GM12878 (cell line): ENCODE measurements around the gene TMEM192. TPM values are rescaled to one million over a fixed set of nuclear protein-coding genes. Genes with fewer than 3 reads are reported as not detected.
A peak's percentile ranks its signal among the peaks of the same experiment; 100 is the strongest.

ENCODE experiments used
- ATAC-seq: fragments of 200-7000 bp; cut with Tn5 transposase; 3 replicates; pipeline ENCODE4 v1.9.1; 2020; ENCODE audit warnings: mild to moderate bottlenecking, moderate library complexity
- BruUV-seq: library from RNA; stranded (reverse); fragments of 400-500 nt; replicated peaks from 2 replicates; lab custom pipeline; 2021; lab: Mats Ljungman, UMichigan
- CTCF ChIA-PET: fragments of 300-600 bp; sonication (Branson Sonifier 250); formaldehyde crosslinking; extraction: SDS; loops from one replicate; lab custom pipeline; 2021; ENCODE audit warnings: inconsistent platforms; lab: Yijun Ruan, JAX
- POLR2A ChIA-PET: fragments of 350-600 bp; formaldehyde crosslinking; extraction: SDS; loops from one replicate; lab custom pipeline; 2021; ENCODE audit warnings: inconsistent platforms; lab: Charles Lee
- RAD21 ChIA-PET: fragments of 300-600 bp; sonication (Branson Sonifier 250); formaldehyde crosslinking; loops from one replicate; lab custom pipeline; 2023; ENCODE audit warnings: antibody characterized with exemption; ENCODE audit not compliant: unreplicated experiment; lab: Charles Lee
- SMC1A ChIA-PET: fragments of 300-600 bp; sonication (Branson Sonifier 250); formaldehyde crosslinking; loops from one replicate; lab custom pipeline; 2023; ENCODE audit not compliant: unreplicated experiment, uncharacterized antibody; lab: Charles Lee
- DNase-seq: peaks from one replicate; pipeline ENCODE4 v3.0.0-alpha.2; 2011; ENCODE audit warnings: low read depth, low spot score
- FAIRE-seq: peaks from 3 replicates; lab custom pipeline; 2011; peaks lifted over from hg19 to GRCh38; lab: Jason Lieb, UNC
- H2AFZ ChIP-seq: 2 replicates; pipeline ENCODE4 v1.6.0; 2011; ENCODE audit warnings: low read depth, low read length, control low read depth; ENCODE audit not compliant: control insufficient read depth
- H3K27ac ChIP-seq: 2 replicates; pipeline ENCODE4 v1.5.1; 2011; ENCODE audit warnings: control low read depth; ENCODE audit not compliant: control insufficient read depth, insufficient read depth
- H3K27me3 ChIP-seq, 2 experiments: replicated peaks in 1 of 2; 2 replicates each; pipeline versions ENCODE4 v1.6.0 to v1.6.1; 2011; ENCODE audit warnings: low read length in 1 of 2; ENCODE audit not compliant: control insufficient read depth in 2 of 2, insufficient read depth in 2 of 2
- H3K36me3 ChIP-seq, 2 experiments: 2 replicates each; pipeline ENCODE4 v1.5.1; 2011; ENCODE audit warnings: low read length in 1 of 2; ENCODE audit not compliant: control insufficient read depth in 2 of 2, insufficient read depth in 2 of 2
- H3K4me1 ChIP-seq: 2 replicates; pipeline ENCODE4 v1.6.1; 2011; ENCODE audit warnings: mild to moderate bottlenecking, low read length, moderate library complexity, mixed read lengths; ENCODE audit not compliant: control insufficient read depth, insufficient read depth
- H3K4me2 ChIP-seq: 2 replicates; pipeline ENCODE4 v1.6.0; 2011; ENCODE audit warnings: control low read depth; ENCODE audit not compliant: control insufficient read depth, insufficient read depth
- H3K4me3 ChIP-seq: fragments of 200-600 bp; sonication (generic); 2 replicates; pipeline ENCODE4 v1.5.1; 2016
- H3K79me2 ChIP-seq: 2 replicates; pipeline ENCODE4 v1.6.0; 2011; ENCODE audit warnings: low read length; ENCODE audit not compliant: control insufficient read depth, insufficient read depth
- H3K9ac ChIP-seq: 2 replicates; pipeline ENCODE4 v1.8.0; 2011; ENCODE audit warnings: low read length, control low read depth, mixed read lengths; ENCODE audit not compliant: control insufficient read depth, insufficient read depth
- H3K9me3 ChIP-seq: replicated peaks from 3 replicates; pipeline ENCODE4 v1.5.1; 2011; ENCODE audit warnings: mild to moderate bottlenecking, low read length; ENCODE audit not compliant: control insufficient read depth, insufficient read depth
- H4K20me1 ChIP-seq: 2 replicates; pipeline ENCODE4 v1.6.0; 2011; ENCODE audit not compliant: control insufficient read depth, insufficient read depth
- BHLHE40 ChIP-seq, 2 experiments: fragments of 450-650 bp in 1 of 2; IDR thresholded peaks; 2 replicates each; pipeline ENCODE4 v1.6.1; 2011 to 2017; ENCODE audit warnings: low read depth in 2 of 2, borderline replicate concordance in 1 of 2, improper control_type of control experiment in 1 of 2, low read length in 1 of 2, mild to moderate bottlenecking in 1 of 2
- CHD2 ChIP-seq: IDR thresholded peaks from 2 replicates; pipeline ENCODE4 v1.6.1; 2011; ENCODE audit warnings: low read depth, low read length, improper control_type of control experiment, borderline replicate concordance
- RELA ChIP-seq: fragments of 450-650 bp; IDR thresholded peaks from 2 replicates; pipeline ENCODE4 v1.8.0; 2014; ENCODE audit warnings: borderline replicate concordance; ENCODE audit not compliant: partially characterized antibody
- SPI1 ChIP-seq: IDR thresholded peaks from 2 replicates; pipeline ENCODE4 v1.6.1; 2011; ENCODE audit warnings: low read depth, mild to moderate bottlenecking, low read length, moderate library complexity, borderline replicate concordance; ENCODE audit not compliant: insufficient read depth
- STAT1 ChIP-seq: fragments of 450-650 bp; conservative IDR thresholded peaks from 2 replicates; pipeline ENCODE4 v1.6.1; 2014; ENCODE audit warnings: antibody characterized with exemption, mild to moderate bottlenecking
- whole genome bisulfite sequencing: methylation state at CpG from one replicate; pipeline ENCODE4 v1.1.6; 2016; ENCODE audit warnings: low lambda C conversion rate; ENCODE audit not compliant: insufficient replicate concordance, insufficient coverage; ENCODE audit errors: missing lambda C conversion rate; 5-methylcytosine and 5-hydroxymethylcytosine counted together
- in situ Hi-C: fragments of 300-500 bp; cut with MboI; formaldehyde crosslinking; loops from 9 replicates; pipeline ENCODE4 v1.14.3; 2018; ENCODE audit warnings: mixed read lengths
- intact Hi-C: fragments of 100-400 bp; cut with micrococcal nuclease; formaldehyde crosslinking; loops from one replicate; pipeline ENCODE4 v1.14.2; 2022; ENCODE audit not compliant: unreplicated experiment
- polyA plus RNA-seq, 11 experiments: library from polyadenylated mRNA; depleted of rRNA in 4 of 11; unstranded in 6 of 11; stranded (reverse) in 5 of 11; fragments of >200 nt; fragmentation: Nextera tagmentation in 4 of 11; fragmentation: Illumina TruSeq in 1 of 11; extraction: Ambion mirVana in 4 of 11; extraction: Trizol in 1 of 11; gene quantifications; 1 replicate in 1 of 11; 2 replicates in 10 of 11; pipeline versions ENCODE4 v1.2.1 to v1.2.3, GENCODE V29; 2011 to 2016; ENCODE audit warnings: inconsistent platforms in 2 of 11, missing spikeins in 2 of 11, low read depth in 1 of 11
- total RNA-seq, 4 experiments: library from RNA; depleted of rRNA in 3 of 4; stranded (reverse); fragments of >200 nt in 3 of 4; fragmentation: Illumina TruSeq in 1 of 4; extraction: Trizol in 1 of 4; gene quantifications; 2 replicates each; pipeline versions ENCODE4 v1.2.1 to v1.2.3, GENCODE V29; 2013 to 2021
- TF ChIP-seq, protein P1 (sequence below): fragments of 450-650 bp; IDR thresholded peaks from 2 replicates; pipeline ENCODE4 v1.6.1; 2016; ENCODE audit warnings: mild to moderate bottlenecking
- TF ChIP-seq, protein P2 (sequence below): fragments of 450-650 bp; conservative IDR thresholded peaks from 2 replicates; pipeline ENCODE4 v1.6.1; 2017; ENCODE audit warnings: mild to moderate bottlenecking, moderate library complexity

Gene TMEM192
- total and polyA plus RNA-seq, 10 of the 15 experiments (the other 5 are each of a cell fraction or from before 2014, with no cell fraction given), result 1.8 to 16.0 (median 10.0) TPM

DNA sequence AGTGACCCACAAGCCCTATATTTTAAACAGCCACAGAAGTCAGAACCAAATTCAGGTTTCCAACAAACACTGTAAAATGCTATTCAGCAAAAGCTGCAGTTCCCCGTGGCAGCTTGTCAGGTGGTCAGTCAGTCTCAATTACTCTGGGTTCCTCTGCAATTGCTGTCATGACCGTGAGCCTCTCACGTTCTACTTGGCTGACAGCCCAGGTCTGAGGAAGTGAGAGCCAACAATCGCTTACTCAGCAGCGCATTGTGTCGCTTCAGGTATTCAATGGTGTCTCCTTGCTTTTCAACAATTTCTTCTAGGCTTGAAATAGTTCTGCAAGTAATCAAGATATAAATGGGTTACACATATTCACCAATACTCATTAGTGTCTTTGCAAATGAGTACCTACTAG is 33.2 kb downstream of the TMEM192 start:
- in situ Hi-C loops, result no loop called here
- H3K4me1 ChIP-seq, result no peaks in the 10 kb centered on the region
- no peak for FAIRE-seq
- DNase-seq, result no peak
- ATAC-seq, result no peak
- no peak for TF ChIP-seq STAT1
- no peak for TF ChIP-seq CHD2
- peak in 1 of 2 experiments; percentile 41; a peak in 1 of 4 replicates for TF ChIP-seq BHLHE40 (IDR thresholded peaks at IDR 0.05; ENCODE audit: borderline replicate concordance in 1 of 2, low read depth in 2 of 2, low read length in 1 of 2)
- TF ChIP-seq, protein P1, sequence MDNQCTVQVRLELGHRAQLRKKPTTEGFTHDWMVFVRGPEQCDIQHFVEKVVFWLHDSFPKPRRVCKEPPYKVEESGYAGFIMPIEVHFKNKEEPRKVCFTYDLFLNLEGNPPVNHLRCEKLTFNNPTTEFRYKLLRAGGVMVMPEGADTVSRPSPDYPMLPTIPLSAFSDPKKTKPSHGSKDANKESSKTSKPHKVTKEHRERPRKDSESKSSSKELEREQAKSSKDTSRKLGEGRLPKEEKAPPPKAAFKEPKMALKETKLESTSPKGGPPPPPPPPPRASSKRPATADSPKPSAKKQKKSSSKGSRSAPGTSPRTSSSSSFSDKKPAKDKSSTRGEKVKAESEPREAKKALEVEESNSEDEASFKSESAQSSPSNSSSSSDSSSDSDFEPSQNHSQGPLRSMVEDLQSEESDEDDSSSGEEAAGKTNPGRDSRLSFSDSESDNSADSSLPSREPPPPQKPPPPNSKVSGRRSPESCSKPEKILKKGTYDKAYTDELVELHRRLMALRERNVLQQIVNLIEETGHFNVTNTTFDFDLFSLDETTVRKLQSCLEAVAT, result 0 out of 2 replicates have a peak, but pooled peaks have one; percentile 27
- no peak for TF ChIP-seq RELA
- TF ChIP-seq, protein P2, sequence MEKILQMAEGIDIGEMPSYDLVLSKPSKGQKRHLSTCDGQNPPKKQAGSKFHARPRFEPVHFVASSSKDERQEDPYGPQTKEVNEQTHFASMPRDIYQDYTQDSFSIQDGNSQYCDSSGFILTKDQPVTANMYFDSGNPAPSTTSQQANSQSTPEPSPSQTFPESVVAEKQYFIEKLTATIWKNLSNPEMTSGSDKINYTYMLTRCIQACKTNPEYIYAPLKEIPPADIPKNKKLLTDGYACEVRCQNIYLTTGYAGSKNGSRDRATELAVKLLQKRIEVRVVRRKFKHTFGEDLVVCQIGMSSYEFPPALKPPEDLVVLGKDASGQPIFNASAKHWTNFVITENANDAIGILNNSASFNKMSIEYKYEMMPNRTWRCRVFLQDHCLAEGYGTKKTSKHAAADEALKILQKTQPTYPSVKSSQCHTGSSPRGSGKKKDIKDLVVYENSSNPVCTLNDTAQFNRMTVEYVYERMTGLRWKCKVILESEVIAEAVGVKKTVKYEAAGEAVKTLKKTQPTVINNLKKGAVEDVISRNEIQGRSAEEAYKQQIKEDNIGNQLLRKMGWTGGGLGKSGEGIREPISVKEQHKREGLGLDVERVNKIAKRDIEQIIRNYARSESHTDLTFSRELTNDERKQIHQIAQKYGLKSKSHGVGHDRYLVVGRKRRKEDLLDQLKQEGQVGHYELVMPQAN, result no peak
- TF ChIP-seq SPI1, result 0 out of 2 replicates have a peak, but pooled peaks have one; percentile 3
- ChIA-PET CTCF (interaction anchor here (0.9 kb wide), 1 partner anchor 18 kb away, joined by 3 read pairs; no protein-coding TSS in a partner anchor), RAD21 (no interaction called here), POLR2A (no interaction called here), SMC1A (no interaction called here)
- no TSS peak for BruUV-seq
- no peak overlapping the region for H3K9ac ChIP-seq
- WGBS, result 78% methylated on average over 6 of the region's 6 CpGs
- H3K4me3 ChIP-seq, result no peak overlapping the region
- intact Hi-C loops, result no loop called here
- H3K9me3 ChIP-seq, result no peaks in the 10 kb centered on the region
- no peak overlapping the region for H3K27ac ChIP-seq
- H3K27me3 ChIP-seq, result no peaks in the 10 kb centered on the region
- H4K20me1 ChIP-seq, result no peaks in the 10 kb centered on the region
- H3K4me2 ChIP-seq, result no peak overlapping the region
- H3K36me3 ChIP-seq, result no peaks in the 10 kb centered on the region; a peak in 1 of 4 replicates
- no peaks in the 10 kb centered on the region for H3K79me2 ChIP-seq
- no peak overlapping the region for H2AFZ ChIP-seq
